Measurements from ENCODE around the gene SDHA.

Gene SDHA

DNA sequence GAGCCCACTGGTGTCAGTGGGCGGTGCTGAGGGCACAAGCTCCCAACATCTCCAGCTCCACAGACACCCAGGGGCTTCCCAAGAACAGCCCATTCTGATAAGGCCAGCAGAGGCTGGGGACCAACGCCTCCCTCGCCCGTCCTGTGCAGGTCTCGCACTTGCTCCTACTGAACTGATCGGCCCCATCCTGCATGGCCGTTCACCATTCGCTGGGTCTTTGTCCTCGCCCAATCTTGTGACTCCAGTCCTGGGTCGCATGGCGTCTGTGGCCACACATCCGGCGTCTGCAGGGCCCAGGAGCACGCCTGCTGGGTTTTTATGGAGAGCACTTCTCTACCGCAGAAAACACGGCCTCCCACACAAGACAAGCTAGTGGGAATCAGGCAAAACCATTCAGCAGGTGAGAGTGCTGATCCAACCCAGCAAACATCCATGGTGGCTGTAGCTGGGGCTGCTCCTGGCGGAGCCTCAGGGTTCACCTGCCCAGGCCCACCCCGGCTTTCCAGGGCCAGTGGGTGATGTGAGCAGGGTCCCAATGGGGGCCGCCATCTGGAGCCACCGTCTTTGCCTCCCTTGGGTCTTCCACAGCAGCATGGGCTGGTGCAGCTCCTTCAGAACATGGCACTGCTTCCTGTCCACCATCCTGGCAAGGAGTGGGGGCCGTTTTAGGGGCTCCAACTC is 19.5 kb upstream of the SDHA start:
- no peak for DNase-seq

- DNase-seq, result no peak
Measured at GRCh38 chr5:199197-199949, 18.7 kb upstream of the SDHA start.

DNA sequence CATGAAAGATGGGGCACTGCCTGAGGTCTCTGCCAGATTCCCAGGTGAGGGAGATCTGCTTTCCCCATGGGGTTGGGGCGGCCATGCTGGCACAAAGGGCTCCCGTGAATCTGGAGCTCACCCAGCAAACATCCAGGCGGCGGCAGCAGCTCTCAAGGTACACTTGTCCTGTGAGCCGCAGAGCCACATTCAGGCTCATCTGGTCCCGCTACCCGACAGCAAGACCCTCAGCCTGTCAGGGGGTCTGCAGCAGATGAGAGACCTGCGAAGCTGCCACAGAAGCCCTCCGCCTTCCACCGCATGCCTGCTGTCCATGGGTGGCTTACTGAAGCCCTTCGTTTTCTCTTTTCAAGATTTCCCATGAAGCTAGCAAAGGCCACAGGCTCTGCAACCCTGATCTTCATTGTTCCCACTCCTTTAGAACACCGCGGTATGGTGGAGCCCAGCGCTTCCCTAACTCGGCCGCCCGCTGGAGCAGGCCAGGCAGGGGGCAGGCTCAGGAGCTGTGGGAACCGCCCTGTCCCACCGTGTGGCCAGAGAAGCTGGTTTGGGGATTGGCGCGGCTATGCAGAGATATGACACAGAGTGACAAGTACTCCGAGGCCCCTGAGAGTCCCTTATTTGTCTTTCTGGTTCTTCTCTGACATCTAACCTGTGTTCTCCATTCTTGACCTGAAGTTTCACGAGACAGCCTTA is 18.0 kb upstream of the SDHA start:
- no peak for DNase-seq

GRCh38 chr5:200985-201384 is 17.1 kb upstream of the SDHA start:
- no peak for DNase-seq

GRCh38 chr5:201672-202071 is 16.4 kb upstream of the SDHA start:
- no peak for DNase-seq

GRCh38 chr5:203246-203930 is 14.7 kb upstream of the SDHA start:
- DNase-seq, result no peak

- DNase-seq, result no peak
Measured at GRCh38 chr5:204001-204400, 14.1 kb upstream of the SDHA start.

DNA sequence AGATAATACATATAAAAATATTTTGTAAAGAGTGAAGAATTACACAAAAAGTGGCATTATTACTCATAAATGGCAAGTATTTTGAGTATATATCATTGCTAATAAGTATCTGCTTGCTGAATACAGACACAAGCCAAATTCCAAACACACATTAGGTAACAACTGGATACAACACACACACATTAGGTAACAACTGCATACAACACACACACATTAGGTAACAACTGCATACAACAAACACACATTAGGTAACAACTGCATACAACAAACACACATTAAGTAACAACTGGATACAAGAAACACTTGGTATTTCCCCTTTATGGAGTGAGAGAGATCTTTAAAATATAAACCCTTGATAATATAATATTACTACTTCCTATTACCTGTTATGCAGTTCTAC is 13.7 kb upstream of the SDHA start:
- DNase-seq, result no peak

- DNase-seq, result no peak
Measured at GRCh38 chr5:204966-205670, 13.0 kb upstream of the SDHA start.

GRCh38 chr5:206406-206805 is 11.7 kb upstream of the SDHA start:
- no peak for DNase-seq

DNA sequence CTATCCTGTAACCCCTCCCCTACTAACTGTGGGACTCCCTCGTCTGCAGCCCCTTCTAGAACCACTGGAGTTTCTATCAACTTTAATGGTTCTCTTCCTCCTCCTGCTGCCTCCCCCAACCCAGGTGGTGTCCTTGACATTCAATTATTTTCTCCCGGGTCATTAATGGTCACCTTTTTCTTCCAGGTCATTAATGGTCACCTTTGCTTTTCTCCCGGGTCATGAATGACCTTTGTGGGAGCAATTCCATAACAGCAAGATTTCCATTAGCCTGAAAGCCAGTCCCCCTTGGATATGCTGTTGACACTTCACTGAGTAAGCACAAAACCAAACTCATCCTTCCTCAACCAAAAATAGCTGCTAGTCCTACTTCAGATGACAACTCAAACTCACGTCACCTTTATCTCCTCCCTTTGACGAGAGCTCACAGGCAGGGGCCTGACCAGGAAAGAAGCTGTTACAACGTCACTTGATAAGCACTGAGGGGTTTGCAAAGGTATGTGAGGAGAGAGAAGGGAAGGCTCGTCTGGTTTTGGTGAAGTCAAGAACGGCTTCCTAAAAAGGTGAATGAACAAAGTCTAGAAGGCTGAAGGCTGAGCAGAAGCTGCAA is 11.1 kb upstream of the SDHA start:
- no peak for DNase-seq

GRCh38 chr5:207599-207998 is 10.5 kb upstream of the SDHA start:
- DNase-seq, result no peak

GRCh38 chr5:208449-209114 is 9.5 kb upstream of the SDHA start:
- no peak for DNase-seq

- DNase-seq, result peak; percentile 19
Measured at GRCh38 chr5:213803-214395, 4.2 kb upstream of the SDHA start.

DNA sequence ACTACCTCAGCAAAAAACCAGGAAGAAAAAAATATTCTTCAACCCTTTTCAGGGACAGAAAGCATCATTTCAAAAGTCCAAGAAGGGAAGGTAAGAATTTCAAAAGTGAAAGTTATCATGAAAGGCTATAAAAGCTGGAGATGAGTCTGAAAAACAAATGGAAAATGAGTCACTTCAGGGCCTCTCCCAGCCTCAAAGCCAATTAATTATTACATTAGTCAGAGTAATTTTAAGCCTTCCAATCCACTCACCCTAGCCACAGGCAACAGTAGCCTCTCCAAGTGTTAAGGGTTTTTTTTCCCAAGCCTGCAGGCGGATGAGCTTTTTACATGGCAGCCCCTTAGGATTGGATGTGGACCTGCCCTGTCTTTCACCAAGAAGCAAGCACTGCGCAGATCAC is 2.9 kb upstream of the SDHA start:
- DNase-seq, result peak; percentile 58

GRCh38 chr5:216076-216475 is 2.0 kb upstream of the SDHA start:
- DNase-seq, result peak; percentile 43

- DNase-seq, result peak; percentile 67
Measured at GRCh38 chr5:218457-219291, 554 bp downstream of the SDHA start.

GRCh38 chr5:219460-219863 is 1.3 kb downstream of the SDHA start:
- peak; percentile 65 for DNase-seq

GRCh38 chr5:219991-220390 is 1.9 kb downstream of the SDHA start:
- peak; percentile 15 for DNase-seq

DNA sequence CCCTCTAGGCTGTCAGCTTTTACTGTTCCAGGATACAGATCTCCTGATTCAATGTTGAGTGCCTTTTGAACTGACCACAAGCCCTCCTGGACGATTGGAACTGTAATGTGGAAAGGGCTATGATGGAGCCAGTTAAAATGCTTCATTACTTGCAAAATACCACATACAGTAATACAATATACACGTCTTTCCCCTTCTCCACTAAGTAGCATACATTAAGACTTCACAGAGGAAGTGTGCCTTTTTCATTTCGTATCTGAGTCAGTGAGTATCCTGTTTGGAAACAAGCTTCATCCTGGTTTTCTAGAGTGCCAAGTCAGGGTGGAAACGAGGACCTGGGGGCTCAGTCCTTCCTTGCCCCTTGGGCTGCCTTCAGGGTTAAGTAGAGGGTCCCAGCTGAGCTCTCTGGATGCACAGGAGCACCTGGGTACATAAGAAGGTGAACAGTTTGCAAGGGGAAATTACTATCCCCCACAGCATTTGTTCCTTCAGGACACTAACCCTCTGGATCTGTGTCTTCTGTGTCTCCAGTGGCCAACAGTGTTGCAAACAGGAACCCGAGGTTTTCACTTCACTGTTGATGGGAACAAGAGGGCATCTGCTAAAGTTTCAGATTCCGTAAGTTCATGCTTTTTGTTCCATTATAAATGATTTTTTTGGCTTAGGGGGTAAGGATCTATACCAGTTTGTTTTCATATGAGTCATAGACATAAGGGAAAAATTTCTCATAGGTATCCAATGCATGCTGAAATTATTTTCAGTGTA is 5.0 kb downstream of the SDHA start:
- DNase-seq, result peak; percentile 50
